ENCODE results near the gene CRLF1.

GRCh38 chr19:18620311-18620710 is 13.7 kb upstream of the CRLF1 start:
- no peak for TF ChIP-seq CTCF (IDR thresholded peaks at IDR 0.05)
- no peak for TF ChIP-seq POLR2A (IDR thresholded peaks at IDR 0.05)

Data from gastroesophageal sphincter (tissue), 3 donors.